HEK293 (cell line): ENCODE results near the gene GBX1.

Source experiments
- CTCF ChIA-PET: fragments of 350-600 bp; formaldehyde crosslinking; extraction: SDS; loops from one replicate; lab custom pipeline; 2021; ENCODE audit warnings: antibody characterized with exemption; lab: Yijun Ruan, JAX
- POLR2A ChIA-PET: fragments of 300-600 bp; formaldehyde crosslinking; extraction: SDS; loops from one replicate; lab custom pipeline; 2020; ENCODE audit warnings: antibody characterized with exemption, inconsistent platforms; lab: Yijun Ruan, JAX
- H3K27ac ChIP-seq: fragments of 200-500 bp; sonication (Bioruptor generic); 2 replicates; pipeline ENCODE4 v1.5.1; 2014; ENCODE audit warnings: low read depth, low read length, control low read depth, inconsistent platforms; ENCODE audit errors: extremely low read depth
- H3K36me3 ChIP-seq, 2 experiments: fragments of 200-500 bp in 1 of 2; sonication (Bioruptor generic) in 1 of 2; 1 replicate in 1 of 2; 2 replicates in 1 of 2; pipeline ENCODE4 v1.5.1; 2014 to 2017; ENCODE audit warnings: inconsistent platforms in 2 of 2, low read length in 2 of 2; ENCODE audit not compliant: control insufficient read depth in 2 of 2, insufficient read depth in 1 of 2
- H3K4me1 ChIP-seq: fragments of 200-500 bp; sonication (Bioruptor generic); 2 replicates; pipeline ENCODE4 v1.5.1; 2014; ENCODE audit warnings: mild to moderate bottlenecking, low read length, inconsistent platforms; ENCODE audit not compliant: control insufficient read depth, insufficient read depth
- H3K4me3 ChIP-seq: 2 replicates; pipeline ENCODE4 v1.5.1; 2011; ENCODE audit warnings: low read depth, mild to moderate bottlenecking, control low read depth, low read length, moderate library complexity
- H3K9me3 ChIP-seq: fragments of 200-500 bp; sonication (Bioruptor generic); 2 replicates; pipeline ENCODE4 v1.5.1; 2014; ENCODE audit warnings: low read depth, low read length, inconsistent platforms; ENCODE audit not compliant: control insufficient read depth, insufficient read depth
- BCL11A ChIP-seq: fragments of 450-650 bp; formaldehyde crosslinking; IDR thresholded peaks from 2 replicates; pipeline ENCODE4 v1.5.1; 2016; ENCODE audit warnings: low read depth, missing biosample characterization, missing genetic modification characterization
- GLIS1 ChIP-seq: fragments of 450-650 bp; formaldehyde crosslinking; IDR thresholded peaks from 2 replicates; pipeline ENCODE4 v1.5.1; 2016; ENCODE audit warnings: missing biosample characterization, missing genetic modification characterization
- HIC1 ChIP-seq: fragments of 450-650 bp; formaldehyde crosslinking; IDR thresholded peaks from 2 replicates; pipeline ENCODE4 v1.5.1; 2016; ENCODE audit warnings: missing biosample characterization, missing genetic modification characterization
- IKZF3 ChIP-seq: fragments of 450-650 bp; IDR thresholded peaks from 2 replicates; pipeline ENCODE4 v1.5.0; 2018; ENCODE audit warnings: missing biosample characterization, mild to moderate bottlenecking, missing genetic modification characterization, moderate library complexity
- MYNN ChIP-seq: fragments of 450-650 bp; formaldehyde crosslinking; IDR thresholded peaks from 2 replicates; pipeline ENCODE4 v1.5.1; 2016; ENCODE audit warnings: missing biosample characterization, missing genetic modification characterization, borderline replicate concordance
- SCRT2 ChIP-seq: fragments of 450-650 bp; formaldehyde crosslinking; IDR thresholded peaks from 2 replicates; pipeline ENCODE4 v1.5.1; 2016; ENCODE audit warnings: missing biosample characterization, missing genetic modification characterization
- ZBTB1 ChIP-seq: fragments of 450-650 bp; formaldehyde crosslinking; IDR thresholded peaks from 2 replicates; pipeline ENCODE4 v1.5.1; 2016; ENCODE audit warnings: missing biosample characterization, missing genetic modification characterization
- ZBTB20 ChIP-seq: fragments of 450-650 bp; formaldehyde crosslinking; IDR thresholded peaks from 2 replicates; pipeline ENCODE4 v1.5.1; 2016; ENCODE audit warnings: missing biosample characterization, missing genetic modification characterization
- ZIC2 ChIP-seq: fragments of 450-650 bp; formaldehyde crosslinking; IDR thresholded peaks from 2 replicates; pipeline ENCODE4 v1.5.1; 2016; ENCODE audit warnings: missing biosample characterization, missing genetic modification characterization
- ZNF121 ChIP-seq: fragments of 450-650 bp; formaldehyde crosslinking; IDR thresholded peaks from 2 replicates; pipeline ENCODE4 v1.5.1; 2016; ENCODE audit warnings: missing biosample characterization, missing genetic modification characterization
- ZNF155 ChIP-seq: fragments of 450-650 bp; formaldehyde crosslinking; IDR thresholded peaks from 2 replicates; pipeline ENCODE4 v1.5.1; 2016; ENCODE audit warnings: missing biosample characterization, missing genetic modification characterization
- ZNF16 ChIP-seq: fragments of 450-650 bp; formaldehyde crosslinking; IDR thresholded peaks from 2 replicates; pipeline ENCODE4 v1.5.1; 2016; ENCODE audit warnings: low read depth, missing biosample characterization, missing genetic modification characterization
- ZNF214 ChIP-seq: fragments of 450-650 bp; formaldehyde crosslinking; IDR thresholded peaks from 2 replicates; pipeline ENCODE4 v1.5.1; 2017; ENCODE audit warnings: missing biosample characterization, mild to moderate bottlenecking, missing genetic modification characterization, borderline replicate concordance
- ZNF394 ChIP-seq: fragments of 450-650 bp; formaldehyde crosslinking; IDR thresholded peaks from 2 replicates; pipeline ENCODE4 v1.5.1; 2016; ENCODE audit warnings: missing biosample characterization, missing genetic modification characterization, mild to moderate bottlenecking, moderate library complexity, borderline replicate concordance
- ZNF404 ChIP-seq: fragments of 450-650 bp; formaldehyde crosslinking; IDR thresholded peaks from 2 replicates; pipeline ENCODE4 v1.5.1; 2017; ENCODE audit warnings: missing biosample characterization, missing genetic modification characterization
- ZNF433 ChIP-seq: fragments of 450-650 bp; formaldehyde crosslinking; IDR thresholded peaks from 2 replicates; pipeline ENCODE4 v1.5.1; 2016; ENCODE audit warnings: missing biosample characterization, missing genetic modification characterization, low read depth
- ZNF530 ChIP-seq: fragments of 450-650 bp; formaldehyde crosslinking; IDR thresholded peaks from 2 replicates; pipeline ENCODE4 v1.5.1; 2016; ENCODE audit warnings: low read depth, missing biosample characterization, missing genetic modification characterization
- ZNF621 ChIP-seq: fragments of 450-650 bp; formaldehyde crosslinking; IDR thresholded peaks from 2 replicates; pipeline ENCODE4 v1.5.1; 2017; ENCODE audit warnings: missing biosample characterization, missing genetic modification characterization
- ZNF707 ChIP-seq: fragments of 450-650 bp; formaldehyde crosslinking; IDR thresholded peaks from 2 replicates; pipeline ENCODE4 v1.5.1; 2016; ENCODE audit warnings: missing biosample characterization, missing genetic modification characterization
- ZSCAN16 ChIP-seq: fragments of 450-650 bp; formaldehyde crosslinking; IDR thresholded peaks from 2 replicates; pipeline ENCODE4 v1.5.1; 2016; ENCODE audit warnings: missing biosample characterization, missing genetic modification characterization
- TF ChIP-seq, protein P1 (sequence below): fragments of 450-650 bp; formaldehyde crosslinking; IDR thresholded peaks from 2 replicates; pipeline ENCODE4 v1.5.1; 2016; ENCODE audit warnings: missing biosample characterization, missing genetic modification characterization
- TF ChIP-seq, protein P2 (sequence below): fragments of 450-650 bp; formaldehyde crosslinking; IDR thresholded peaks from 2 replicates; pipeline ENCODE4 v1.5.1; 2017; ENCODE audit warnings: missing biosample characterization, missing genetic modification characterization

GBX1 gene

DNA sequence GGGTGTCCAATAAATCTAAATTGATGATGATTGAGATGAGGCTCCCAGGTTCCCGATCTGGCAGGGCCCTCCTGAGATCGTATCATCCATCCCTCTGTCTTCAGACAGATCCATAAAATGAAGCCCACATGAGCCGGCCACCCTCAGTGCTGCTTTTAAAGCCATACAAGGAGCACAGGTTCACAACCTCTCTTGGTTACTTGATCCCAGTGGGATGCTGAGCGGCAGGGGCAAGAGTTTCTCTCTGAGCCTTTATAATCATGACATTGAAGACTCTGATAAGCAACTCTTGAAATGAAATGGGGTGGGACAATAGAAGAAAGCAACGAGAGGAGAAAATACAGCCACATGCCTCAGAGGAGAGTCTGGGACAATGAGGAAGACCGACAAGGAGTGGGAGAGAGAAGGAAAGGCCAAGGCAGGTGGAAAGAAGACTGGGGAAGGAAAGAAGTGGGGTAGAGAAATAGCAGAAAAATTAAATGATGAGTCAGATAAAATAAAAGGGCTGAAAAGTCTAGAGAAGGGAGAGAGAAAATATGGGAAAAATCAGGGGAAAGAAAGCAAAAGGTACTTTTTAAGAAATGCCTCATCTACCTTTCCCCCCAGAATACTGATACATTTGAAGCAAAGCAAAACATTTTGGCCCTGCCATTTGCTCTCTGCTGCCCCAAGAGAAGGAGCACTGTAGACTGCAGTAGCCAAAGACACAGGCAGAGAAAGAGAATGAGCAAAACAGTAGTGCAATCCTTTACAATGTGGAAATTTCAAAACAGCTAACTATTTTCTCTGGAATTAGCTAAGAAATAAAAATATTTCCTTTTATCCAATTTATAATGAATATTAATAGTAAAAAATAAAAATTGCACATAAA is 14.6 kb downstream of the GBX1 start (continued):
- TF ChIP-seq ZBTB1 (no peak), ZNF155 (tag by site-specific recombination) (no peak), ZNF433 (tag by site-specific recombination) (no peak)

DNA sequence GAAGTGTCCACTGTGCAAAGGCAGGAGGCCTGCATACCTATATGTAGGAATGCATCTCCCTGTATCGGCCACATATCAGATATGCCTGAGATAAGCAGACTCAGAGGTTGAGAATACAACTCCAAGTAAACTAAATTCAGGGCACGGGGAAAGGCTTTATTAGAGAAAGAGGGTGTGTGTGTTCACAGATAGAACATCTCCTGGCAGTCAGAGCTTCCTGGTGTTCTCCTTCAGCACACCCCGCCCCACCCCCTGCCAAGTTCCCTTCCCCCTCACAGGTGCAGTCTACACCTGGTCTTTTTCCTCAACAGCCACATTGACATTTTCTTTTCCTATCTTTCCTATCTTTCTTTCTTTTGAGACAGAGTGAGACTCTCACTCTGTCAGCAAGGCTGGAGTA is 17.1 kb downstream of the GBX1 start:
- no peaks in the 10 kb centered on the region for H3K9me3 ChIP-seq
- ChIA-PET CTCF (interaction anchor here (1.1 to 1.9 kb wide), 4 partner anchors 13 to 22 kb away, joined by 3 to 6 read pairs (median 4); no protein-coding TSS in a partner anchor), POLR2A (no interaction called here)
- H3K27ac ChIP-seq, result no peak overlapping the region
- peak; percentile 24; the same call in 1 of the 2 replicates for TF ChIP-seq GLIS1 (tag by site-specific recombination)
- no peak for TF ChIP-seq ZSCAN16 (tag by site-specific recombination)
- H3K4me3 ChIP-seq, result no peak overlapping the region
- H3K36me3 ChIP-seq, result no peaks in the 10 kb centered on the region
- H3K4me1 ChIP-seq, result no peaks in the 10 kb centered on the region

- Histone ChIP-seq H3K36me3 (peaks cover 0 to 14% of the 10 kb centered on the region in 2 experiments; a peak in 1 of 3 replicates), H3K27ac (no peak overlapping the region), H3K9me3 (no peaks in the 10 kb centered on the region), H3K4me3 (no peak overlapping the region), H3K4me1 (no peaks in the 10 kb centered on the region)
- POLR2A ChIA-PET, result interaction anchor here (2.4 kb wide), 1 partner anchor 9 kb away, joined by 10 read pairs; no protein-coding TSS in a partner anchor
- CTCF ChIA-PET, result interaction anchor here (0.6 to 3.0 kb wide), 7 partner anchors 16 to 152 kb away, joined by 3 to 12 read pairs (median 3); no protein-coding TSS in a partner anchor
- TF ChIP-seq BCL11A (tag by site-specific recombination) (no peak), ZNF621 (tag by site-specific recombination) (no peak), ZNF394 (tag by site-specific recombination) (no peak), ZIC2 (tag by site-specific recombination) (peak; percentile 87), ZNF214 (tag by site-specific recombination) (no peak), MYNN (tag by site-specific recombination) (no peak), ZNF530 (tag by site-specific recombination) (no peak), IKZF3 (tag by site-specific recombination) (no peak), ZBTB20 (tag by site-specific recombination) (no peak), ZNF404 (tag by site-specific recombination) (no peak), ZNF121 (tag by site-specific recombination) (no peak), ZNF16 (tag by site-specific recombination) (no peak), HIC1 (tag by site-specific recombination) (no peak), ZNF707 (tag by site-specific recombination) (no peak), SCRT2 (tag by site-specific recombination) (peak; percentile 31), ZNF155 (tag by site-specific recombination) (no peak)
- TF ChIP-seq, protein P1, sequence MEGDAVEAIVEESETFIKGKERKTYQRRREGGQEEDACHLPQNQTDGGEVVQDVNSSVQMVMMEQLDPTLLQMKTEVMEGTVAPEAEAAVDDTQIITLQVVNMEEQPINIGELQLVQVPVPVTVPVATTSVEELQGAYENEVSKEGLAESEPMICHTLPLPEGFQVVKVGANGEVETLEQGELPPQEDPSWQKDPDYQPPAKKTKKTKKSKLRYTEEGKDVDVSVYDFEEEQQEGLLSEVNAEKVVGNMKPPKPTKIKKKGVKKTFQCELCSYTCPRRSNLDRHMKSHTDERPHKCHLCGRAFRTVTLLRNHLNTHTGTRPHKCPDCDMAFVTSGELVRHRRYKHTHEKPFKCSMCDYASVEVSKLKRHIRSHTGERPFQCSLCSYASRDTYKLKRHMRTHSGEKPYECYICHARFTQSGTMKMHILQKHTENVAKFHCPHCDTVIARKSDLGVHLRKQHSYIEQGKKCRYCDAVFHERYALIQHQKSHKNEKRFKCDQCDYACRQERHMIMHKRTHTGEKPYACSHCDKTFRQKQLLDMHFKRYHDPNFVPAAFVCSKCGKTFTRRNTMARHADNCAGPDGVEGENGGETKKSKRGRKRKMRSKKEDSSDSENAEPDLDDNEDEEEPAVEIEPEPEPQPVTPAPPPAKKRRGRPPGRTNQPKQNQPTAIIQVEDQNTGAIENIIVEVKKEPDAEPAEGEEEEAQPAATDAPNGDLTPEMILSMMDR, result no peak
- TF ChIP-seq, protein P2, sequence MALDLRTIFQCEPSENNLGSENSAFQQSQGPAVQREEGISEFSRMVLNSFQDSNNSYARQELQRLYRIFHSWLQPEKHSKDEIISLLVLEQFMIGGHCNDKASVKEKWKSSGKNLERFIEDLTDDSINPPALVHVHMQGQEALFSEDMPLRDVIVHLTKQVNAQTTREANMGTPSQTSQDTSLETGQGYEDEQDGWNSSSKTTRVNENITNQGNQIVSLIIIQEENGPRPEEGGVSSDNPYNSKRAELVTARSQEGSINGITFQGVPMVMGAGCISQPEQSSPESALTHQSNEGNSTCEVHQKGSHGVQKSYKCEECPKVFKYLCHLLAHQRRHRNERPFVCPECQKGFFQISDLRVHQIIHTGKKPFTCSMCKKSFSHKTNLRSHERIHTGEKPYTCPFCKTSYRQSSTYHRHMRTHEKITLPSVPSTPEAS, result no peak
Observed at GRCh38 chr7:151148319-151149259, 18.9 kb downstream of the GBX1 start.
